Measurements from ENCODE around the gene SCN2B.

SCN2B gene

GRCh38 chr11:118207079-118207478 lies 30.6 kb upstream of the SCN2B start:
- Histone ChIP-seq H3K27ac (no peak overlapping the region), H3K79me2 (ENCODE audit: insufficient read depth, low read depth) (no peaks in the 10 kb centered on the region), H3K27me3 (ENCODE audit: insufficient read depth, low read depth) (no peaks in the 10 kb centered on the region), H3K36me3 (ENCODE audit: insufficient read depth) (no peaks in the 10 kb centered on the region), H3K4me2 (no peak overlapping the region), H4K20me1 (ENCODE audit: insufficient read depth) (no peaks in the 10 kb centered on the region), H3K4me3 (IDR thresholded peaks at IDR 0.05; ENCODE audit: insufficient read depth, low read depth, low read length) (no peak overlapping the region), H2AFZ (ENCODE audit: low read depth) (no peak overlapping the region), H3K4me1 (ENCODE audit: low read depth, poor library complexity, severe bottlenecking) (peaks cover 4% of the 10 kb centered on the region), H3K9ac (no peak overlapping the region)
- TF ChIP-seq, protein P1, sequence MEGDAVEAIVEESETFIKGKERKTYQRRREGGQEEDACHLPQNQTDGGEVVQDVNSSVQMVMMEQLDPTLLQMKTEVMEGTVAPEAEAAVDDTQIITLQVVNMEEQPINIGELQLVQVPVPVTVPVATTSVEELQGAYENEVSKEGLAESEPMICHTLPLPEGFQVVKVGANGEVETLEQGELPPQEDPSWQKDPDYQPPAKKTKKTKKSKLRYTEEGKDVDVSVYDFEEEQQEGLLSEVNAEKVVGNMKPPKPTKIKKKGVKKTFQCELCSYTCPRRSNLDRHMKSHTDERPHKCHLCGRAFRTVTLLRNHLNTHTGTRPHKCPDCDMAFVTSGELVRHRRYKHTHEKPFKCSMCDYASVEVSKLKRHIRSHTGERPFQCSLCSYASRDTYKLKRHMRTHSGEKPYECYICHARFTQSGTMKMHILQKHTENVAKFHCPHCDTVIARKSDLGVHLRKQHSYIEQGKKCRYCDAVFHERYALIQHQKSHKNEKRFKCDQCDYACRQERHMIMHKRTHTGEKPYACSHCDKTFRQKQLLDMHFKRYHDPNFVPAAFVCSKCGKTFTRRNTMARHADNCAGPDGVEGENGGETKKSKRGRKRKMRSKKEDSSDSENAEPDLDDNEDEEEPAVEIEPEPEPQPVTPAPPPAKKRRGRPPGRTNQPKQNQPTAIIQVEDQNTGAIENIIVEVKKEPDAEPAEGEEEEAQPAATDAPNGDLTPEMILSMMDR (conservative IDR thresholded peaks at IDR 0.05; ENCODE audit: low read depth, low read length), result no peak

- no peaks in the 10 kb centered on the region for H3K36me3 ChIP-seq (ENCODE audit: insufficient read depth)
- no peak overlapping the region for H3K4me2 ChIP-seq
- no peaks in the 10 kb centered on the region for H4K20me1 ChIP-seq (ENCODE audit: insufficient read depth)
- H3K27me3 ChIP-seq (ENCODE audit: insufficient read depth, low read depth), result no peaks in the 10 kb centered on the region
- TF ChIP-seq, protein P1 (conservative IDR thresholded peaks at IDR 0.05; ENCODE audit: low read depth, low read length), result no peak
- no peak overlapping the region for H3K27ac ChIP-seq
- H3K4me1 ChIP-seq (ENCODE audit: low read depth, poor library complexity, severe bottlenecking), result peaks cover 4% of the 10 kb centered on the region
- no peaks in the 10 kb centered on the region for H3K79me2 ChIP-seq (ENCODE audit: insufficient read depth, low read depth)
- H3K9ac ChIP-seq, result no peak overlapping the region
- H2AFZ ChIP-seq (ENCODE audit: low read depth), result no peak overlapping the region
- H3K4me3 ChIP-seq (IDR thresholded peaks at IDR 0.05; ENCODE audit: insufficient read depth, low read depth, low read length), result no peak overlapping the region
Measured at GRCh38 chr11:118206391-118207031, 30.1 kb upstream of the SCN2B start.

DNA sequence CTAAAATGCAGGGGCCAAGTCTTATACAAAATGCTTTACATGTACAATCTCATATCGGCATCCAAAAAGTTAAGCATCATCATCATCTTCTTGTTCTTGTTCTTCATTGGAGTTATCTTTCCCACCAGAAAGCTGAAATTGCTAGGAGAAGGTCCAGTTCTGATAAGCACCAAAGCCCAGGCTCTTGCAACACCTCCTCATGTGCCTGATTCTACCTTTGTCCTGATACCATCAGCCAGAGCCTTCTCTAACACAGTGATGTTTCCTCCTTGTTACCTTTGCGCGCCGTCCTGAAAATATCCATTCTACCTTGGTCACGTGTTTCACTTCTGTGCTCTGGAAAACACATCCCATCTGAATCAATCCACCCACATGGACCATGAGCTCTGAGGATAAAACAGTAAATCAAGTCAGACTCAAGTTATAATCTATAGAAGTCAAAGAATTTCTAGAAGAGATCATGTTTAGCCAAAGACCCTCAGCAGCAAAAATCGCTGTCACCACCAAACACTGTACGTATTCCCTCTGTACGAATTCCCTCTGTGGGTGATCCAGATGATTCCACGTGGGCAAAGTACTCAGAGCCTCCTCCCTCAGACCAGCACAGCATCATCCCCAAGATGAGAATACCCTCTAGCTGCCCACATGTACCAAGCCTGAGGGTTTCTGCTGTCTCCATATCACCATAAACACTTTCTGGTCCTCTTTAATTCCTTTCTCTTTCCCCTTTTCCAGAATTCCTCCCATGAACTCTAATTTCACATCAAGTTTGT lies 29.4 kb upstream of the SCN2B start:
- no peaks in the 10 kb centered on the region for H3K79me2 ChIP-seq (ENCODE audit: insufficient read depth, low read depth)
- no peak overlapping the region for H3K27ac ChIP-seq
- TF ChIP-seq, protein P1 (conservative IDR thresholded peaks at IDR 0.05; ENCODE audit: low read depth, low read length), result no peak
- H3K36me3 ChIP-seq (ENCODE audit: insufficient read depth), result no peaks in the 10 kb centered on the region
- H3K4me1 ChIP-seq (ENCODE audit: low read depth, poor library complexity, severe bottlenecking), result peaks cover 4% of the 10 kb centered on the region
- H2AFZ ChIP-seq (ENCODE audit: low read depth), result no peak overlapping the region
- no peaks in the 10 kb centered on the region for H4K20me1 ChIP-seq (ENCODE audit: insufficient read depth)
- no peak overlapping the region for H3K4me2 ChIP-seq
- no peaks in the 10 kb centered on the region for H3K27me3 ChIP-seq (ENCODE audit: insufficient read depth, low read depth)
- no peak overlapping the region for H3K9ac ChIP-seq
- no peak overlapping the region for H3K4me3 ChIP-seq (IDR thresholded peaks at IDR 0.05; ENCODE audit: insufficient read depth, low read depth, low read length)

DNA sequence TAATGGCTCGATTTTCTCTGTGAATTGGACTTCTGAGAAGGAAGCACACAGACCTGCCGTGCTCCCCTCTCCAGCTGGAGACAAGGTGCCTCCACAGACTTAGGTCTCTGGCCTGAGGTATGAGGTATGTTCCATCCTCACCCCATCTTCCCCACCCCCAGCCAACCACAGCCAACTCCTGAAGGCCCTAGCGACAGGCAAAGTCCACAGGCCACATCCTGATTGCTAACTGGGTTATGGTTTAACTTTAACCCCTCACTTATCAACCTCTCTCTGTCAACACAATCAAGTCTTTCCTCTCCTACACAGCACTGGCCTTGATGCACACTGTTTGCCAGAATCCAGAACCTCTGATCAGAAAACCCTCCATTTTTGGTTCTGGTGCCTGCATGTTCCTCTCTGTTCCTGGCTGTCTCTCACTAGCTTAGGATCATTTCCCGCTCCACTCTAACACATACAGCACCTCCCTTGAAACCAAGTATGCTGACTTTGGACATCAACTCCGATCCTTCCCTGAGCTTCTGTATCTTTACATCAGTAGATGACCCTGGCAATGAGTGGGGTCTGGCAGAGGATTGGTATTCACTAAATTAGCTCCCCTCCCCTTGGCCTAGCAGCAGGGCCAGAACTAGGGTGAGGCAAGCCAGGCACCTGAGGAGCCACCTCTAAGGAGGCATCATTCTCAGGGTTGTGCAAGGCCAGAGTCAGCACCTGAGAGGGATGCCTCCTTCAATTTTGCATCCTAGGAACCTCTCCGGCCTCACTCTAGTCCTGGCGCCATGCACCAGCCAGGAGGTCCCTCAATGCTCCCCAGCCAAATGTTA lies 26.4 kb upstream of the SCN2B start:
- Histone ChIP-seq H3K36me3 (ENCODE audit: insufficient read depth) (no peaks in the 10 kb centered on the region), H3K79me2 (ENCODE audit: insufficient read depth, low read depth) (no peaks in the 10 kb centered on the region), H3K4me3 (IDR thresholded peaks at IDR 0.05; ENCODE audit: insufficient read depth, low read depth, low read length) (no peak overlapping the region), H3K4me1 (ENCODE audit: low read depth, poor library complexity, severe bottlenecking) (peaks cover 9% of the 10 kb centered on the region), H4K20me1 (ENCODE audit: insufficient read depth) (no peaks in the 10 kb centered on the region), H3K27ac (no peak overlapping the region), H3K4me2 (no peak overlapping the region), H2AFZ (ENCODE audit: low read depth) (no peak overlapping the region), H3K9ac (no peak overlapping the region), H3K27me3 (ENCODE audit: insufficient read depth, low read depth) (no peaks in the 10 kb centered on the region)
- TF ChIP-seq, protein P1 (conservative IDR thresholded peaks at IDR 0.05; ENCODE audit: low read depth, low read length), result no peak
